A673 (cell line): Measurements from ENCODE around the gene LAT.

Experiments used
- CTCF ChIP-seq: fragments of 300-800, 200-600 bp; sonication (generic); conservative IDR thresholded peaks from 2 replicates; pipeline ENCODE4 v1.5.1; 2017; ENCODE audit warnings: low read depth, mild to moderate bottlenecking, antibody characterized with exemption, low read length, moderate library complexity, mixed read lengths
- EZH2 ChIP-seq: fragments of 200-600 bp; sonication (generic); IDR thresholded peaks from 2 replicates; pipeline ENCODE4 v1.6.1; 2017; ENCODE audit warnings: borderline replicate concordance, low read depth, mild to moderate bottlenecking, mixed read lengths, antibody characterized with exemption, low read length; ENCODE audit not compliant: poor library complexity, severe bottlenecking

GRCh38 chr16:28936784-28937155 is 48.1 kb upstream of the LAT start:
- TF ChIP-seq CTCF (no peak), EZH2 (no peak)
